ENCODE results near the gene SPINK8. TPM values are rescaled to one million over a fixed set of nuclear protein-coding genes. Genes with fewer than 3 reads are reported as not detected.

SPINK8 gene
- total and polyA plus RNA-seq, 2 experiments from 2014 or later = not detected

GRCh38 chr3:48258530-48258929 is 74.9 kb downstream of the SPINK8 start:
- Histone ChIP-seq H3K27ac (no peak overlapping the region), H3K27me3 (replicated peaks; ENCODE audit: insufficient read depth) (no peaks in the 10 kb centered on the region), H3K4me3 (no peak overlapping the region), H3K9ac (no peak overlapping the region), H4K20me1 (ENCODE audit: insufficient read depth) (no peaks in the 10 kb centered on the region), H2AFZ (no peak overlapping the region), H3K9me2 (ENCODE audit: insufficient read depth) (no peaks in the 10 kb centered on the region), H3K4me2 (ENCODE audit: unreplicated experiment) (no peak overlapping the region), H3K4me1 (ENCODE audit: insufficient read depth) (no peaks in the 10 kb centered on the region), H3F3A (ENCODE audit: insufficient read depth) (no peaks in the 10 kb centered on the region), H3K36me3 (ENCODE audit: low read depth) (0 out of 2 replicates have a peak, but pooled peaks cover 3% of the 10 kb centered on the region), H3K9me3 (ENCODE audit: low read depth) (no peaks in the 10 kb centered on the region), H3K79me2 (ENCODE audit: insufficient read depth) (no peaks in the 10 kb centered on the region)
- in situ Hi-C loops (cut with MboI) = no loop called here
- TF ChIP-seq EZH2 (IDR thresholded peaks at IDR 0.05; ENCODE audit: insufficient read depth, poor library complexity, severe bottlenecking) (no peak), EZH2phosphoT487 (IDR thresholded peaks at IDR 0.05; ENCODE audit: insufficient read depth, low read depth) (no peak)
- DNase-seq = no peak
- 96 to 98% methylated on average over 1 of the region's 1 CpG for WGBS, 2 experiments (ENCODE audit: low coverage in 1 of 2, low lambda C conversion rate in 2 of 2, missing lambda C conversion rate in 2 of 2)

MicroRNAs encoded within 50 kb of the gene (microRNA counts, 767-probe panel; counts per million panel counts)
- microRNA hsa-miR-2115-5p = 447 counts per million, percentile 86 among the panel's probes with 10 or more counts

Small RNA genes within 50 kb of the gene (microRNA-seq; reads per million reads assigned to microRNA genes)
- not detected for gene MIR2115 (ENCODE audit: borderline number of aligned reads)

Small RNA genes within 50 kb of the gene (small RNA-seq; reads per million reads assigned to genes)
- gene MIR2115 (ENCODE audit: low read depth, low replicate concordance) = not detected
- not detected for gene RF00019 (ENCODE audit: low read depth, low replicate concordance)
- not detected for gene RN7SL321P (ENCODE audit: low read depth, low replicate concordance)

Other genes with a start within 250 kb of the SPINK8 start
- gene CDC25A, start 145.2 kb downstream of the SPINK8 start, total RNA-seq (2014; rRNA removed; shearing (Covaris generic)) = 4.3 and 4.6 TPM in 2 replicates
- 1.5 TPM in 2 replicates for gene CDC25A, start 145.2 kb downstream of the SPINK8 start, polyA plus RNA-seq (2016; fragmentation: Nextera tagmentation; extraction: Ambion mirVana)
- gene CAMP, start 110.2 kb downstream of the SPINK8 start, total RNA-seq (2014; rRNA removed; shearing (Covaris generic)) = not detected in 2 replicates
- not detected in 2 replicates for gene CAMP, start 110.2 kb downstream of the SPINK8 start, polyA plus RNA-seq (2016; fragmentation: Nextera tagmentation; extraction: Ambion mirVana)
- gene ZNF589, start 92.6 kb downstream of the SPINK8 start, total RNA-seq (2014; rRNA removed; shearing (Covaris generic)) = 1.9 and 2.3 TPM in 2 replicates
- 2.2 and 2.4 TPM in 2 replicates for gene ZNF589, start 92.6 kb downstream of the SPINK8 start, polyA plus RNA-seq (2016; fragmentation: Nextera tagmentation; extraction: Ambion mirVana)
- 24.3 and 33.3 TPM in 2 replicates for gene NME6, start 32.3 kb downstream of the SPINK8 start, total RNA-seq (2014; rRNA removed; shearing (Covaris generic))
- 28.9 and 30.2 TPM in 2 replicates for gene NME6, start 32.3 kb downstream of the SPINK8 start, polyA plus RNA-seq (2016; fragmentation: Nextera tagmentation; extraction: Ambion mirVana)
- not detected in 2 replicates for gene FBXW12, start 38.6 kb upstream of the SPINK8 start, total RNA-seq (2014; rRNA removed; shearing (Covaris generic))
- not detected in 2 replicates for gene FBXW12, start 38.6 kb upstream of the SPINK8 start, polyA plus RNA-seq (2016; fragmentation: Nextera tagmentation; extraction: Ambion mirVana)
- 5.5 and 8.0 TPM in 2 replicates for gene PLXNB1, start 96.4 kb upstream of the SPINK8 start, total RNA-seq (2014; rRNA removed; shearing (Covaris generic))
- 3.3 and 4.9 TPM in 2 replicates for gene PLXNB1, start 96.4 kb upstream of the SPINK8 start, polyA plus RNA-seq (2016; fragmentation: Nextera tagmentation; extraction: Ambion mirVana)
- 10.1 and 10.6 TPM in 2 replicates for gene CCDC51, start 106.5 kb upstream of the SPINK8 start, total RNA-seq (2014; rRNA removed; shearing (Covaris generic))
- 14.0 and 14.9 TPM in 2 replicates for gene CCDC51, start 106.5 kb upstream of the SPINK8 start, polyA plus RNA-seq (2016; fragmentation: Nextera tagmentation; extraction: Ambion mirVana)
- 150 and 244 TPM in 2 replicates for gene TMA7, start 106.6 kb upstream of the SPINK8 start, total RNA-seq (2014; rRNA removed; shearing (Covaris generic))
- 535 and 552 TPM in 2 replicates for gene TMA7, start 106.6 kb upstream of the SPINK8 start, polyA plus RNA-seq (2016; fragmentation: Nextera tagmentation; extraction: Ambion mirVana)
- 8.4 and 9.5 TPM in 2 replicates for gene ATRIP, start 113.1 kb upstream of the SPINK8 start, total RNA-seq (2014; rRNA removed; shearing (Covaris generic))
- gene ATRIP, start 113.1 kb upstream of the SPINK8 start, polyA plus RNA-seq (2016; fragmentation: Nextera tagmentation; extraction: Ambion mirVana) = 4.2 and 4.6 TPM in 2 replicates
- gene SHISA5, start 170.5 kb upstream of the SPINK8 start, total RNA-seq (2014; rRNA removed; shearing (Covaris generic)) = 153 and 154 TPM in 2 replicates
- 215 and 223 TPM in 2 replicates for gene SHISA5, start 170.5 kb upstream of the SPINK8 start, polyA plus RNA-seq (2016; fragmentation: Nextera tagmentation; extraction: Ambion mirVana)
- gene PFKFB4, start 223.1 kb upstream of the SPINK8 start, total RNA-seq (2014; rRNA removed; shearing (Covaris generic)) = 12.6 and 15.3 TPM in 2 replicates
- gene PFKFB4, start 223.1 kb upstream of the SPINK8 start, polyA plus RNA-seq (2016; fragmentation: Nextera tagmentation; extraction: Ambion mirVana) = 10.1 and 12.1 TPM in 2 replicates
- gene UCN2, start 230.1 kb upstream of the SPINK8 start, total RNA-seq (2014; rRNA removed; shearing (Covaris generic)) = 0.25 and 0.86 TPM in 2 replicates
- gene UCN2, start 230.1 kb upstream of the SPINK8 start, polyA plus RNA-seq (2016; fragmentation: Nextera tagmentation; extraction: Ambion mirVana) = 0.25 and 0.45 TPM in 2 replicates